ENCODE measurements around the gene LPIN1.
"Not testable (repeated sequence)": the region's sequence is repeated elsewhere in the genome, so short reads cannot be mapped to it uniquely, and the experiment has no call there.

LPIN1 gene

GRCh38 chr2:11732587-11732986, 13.8 kb upstream of the LPIN1 start:
- DNase-seq (ENCODE audit: low read depth, low spot score): no peak
- TF ChIP-seq, protein P1, sequence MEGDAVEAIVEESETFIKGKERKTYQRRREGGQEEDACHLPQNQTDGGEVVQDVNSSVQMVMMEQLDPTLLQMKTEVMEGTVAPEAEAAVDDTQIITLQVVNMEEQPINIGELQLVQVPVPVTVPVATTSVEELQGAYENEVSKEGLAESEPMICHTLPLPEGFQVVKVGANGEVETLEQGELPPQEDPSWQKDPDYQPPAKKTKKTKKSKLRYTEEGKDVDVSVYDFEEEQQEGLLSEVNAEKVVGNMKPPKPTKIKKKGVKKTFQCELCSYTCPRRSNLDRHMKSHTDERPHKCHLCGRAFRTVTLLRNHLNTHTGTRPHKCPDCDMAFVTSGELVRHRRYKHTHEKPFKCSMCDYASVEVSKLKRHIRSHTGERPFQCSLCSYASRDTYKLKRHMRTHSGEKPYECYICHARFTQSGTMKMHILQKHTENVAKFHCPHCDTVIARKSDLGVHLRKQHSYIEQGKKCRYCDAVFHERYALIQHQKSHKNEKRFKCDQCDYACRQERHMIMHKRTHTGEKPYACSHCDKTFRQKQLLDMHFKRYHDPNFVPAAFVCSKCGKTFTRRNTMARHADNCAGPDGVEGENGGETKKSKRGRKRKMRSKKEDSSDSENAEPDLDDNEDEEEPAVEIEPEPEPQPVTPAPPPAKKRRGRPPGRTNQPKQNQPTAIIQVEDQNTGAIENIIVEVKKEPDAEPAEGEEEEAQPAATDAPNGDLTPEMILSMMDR (IDR thresholded peaks at IDR 0.05; ENCODE audit: low read depth, low read length): no peak
- in situ Hi-C loops (cut with HindIII; ENCODE audit: low sequenced_read_pairs): no loop called here
- no peak overlapping the region for H3K4me3 ChIP-seq (ENCODE audit: low read depth, low read length)

DNA sequence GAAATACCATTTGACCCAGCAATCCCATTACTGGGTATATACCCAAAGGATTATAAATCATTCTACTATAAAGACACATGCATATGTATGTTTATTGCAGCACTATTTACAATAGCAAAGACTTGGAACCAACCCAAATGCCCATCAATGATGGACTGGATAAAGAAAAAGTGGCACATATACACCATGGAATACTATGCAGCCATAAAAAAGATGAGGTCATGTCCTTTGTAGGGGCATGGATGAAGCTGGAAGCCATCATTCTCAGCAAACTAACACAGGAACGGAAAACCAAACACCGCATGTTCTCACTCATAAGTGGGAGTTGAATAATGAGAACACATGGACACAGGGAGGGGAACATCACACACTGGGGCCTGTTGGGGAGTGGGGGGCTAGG, 8.6 kb upstream of the LPIN1 start:
- DNase-seq (ENCODE audit: low read depth, low spot score); in situ Hi-C loops (cut with HindIII; ENCODE audit: low sequenced_read_pairs); H3K4me3 ChIP-seq (ENCODE audit: low read depth, low read length): not testable (repeated sequence)

GRCh38 chr2:11738589-11739436, 7.6 kb upstream of the LPIN1 start:
- TF ChIP-seq, protein P1 (IDR thresholded peaks at IDR 0.05; ENCODE audit: low read depth, low read length): peak; percentile 75
- no peak overlapping the region for H3K4me3 ChIP-seq (ENCODE audit: low read depth, low read length)
- in situ Hi-C loops (cut with HindIII; ENCODE audit: low sequenced_read_pairs): no loop called here
- DNase-seq (ENCODE audit: low read depth, low spot score): peak; percentile 72

DNA sequence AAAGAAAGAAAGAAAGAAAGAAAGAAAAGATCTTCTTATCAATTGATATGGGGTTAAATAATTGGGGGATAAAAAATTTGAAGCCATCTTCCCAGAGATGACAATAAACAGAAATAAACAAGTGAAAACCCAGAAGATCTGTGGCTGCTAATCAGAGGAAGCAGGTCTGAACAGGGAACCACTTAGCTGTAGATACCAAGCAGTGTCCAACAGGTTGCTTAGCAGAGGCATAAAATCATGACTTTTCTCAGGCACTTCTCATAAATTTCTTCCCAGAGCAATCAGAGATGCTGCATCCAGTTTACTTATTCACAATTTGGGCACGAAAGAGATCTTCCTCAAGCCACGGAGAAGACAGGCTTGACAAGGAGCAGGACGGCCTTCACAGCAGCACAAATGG, 5.7 kb upstream of the LPIN1 start:
- TF ChIP-seq, protein P1 (IDR thresholded peaks at IDR 0.05; ENCODE audit: low read depth, low read length): no peak
- H3K4me3 ChIP-seq (ENCODE audit: low read depth, low read length): no peak overlapping the region
- in situ Hi-C loops (cut with HindIII; ENCODE audit: low sequenced_read_pairs): no loop called here
- DNase-seq (ENCODE audit: low read depth, low spot score): no peak

DNA sequence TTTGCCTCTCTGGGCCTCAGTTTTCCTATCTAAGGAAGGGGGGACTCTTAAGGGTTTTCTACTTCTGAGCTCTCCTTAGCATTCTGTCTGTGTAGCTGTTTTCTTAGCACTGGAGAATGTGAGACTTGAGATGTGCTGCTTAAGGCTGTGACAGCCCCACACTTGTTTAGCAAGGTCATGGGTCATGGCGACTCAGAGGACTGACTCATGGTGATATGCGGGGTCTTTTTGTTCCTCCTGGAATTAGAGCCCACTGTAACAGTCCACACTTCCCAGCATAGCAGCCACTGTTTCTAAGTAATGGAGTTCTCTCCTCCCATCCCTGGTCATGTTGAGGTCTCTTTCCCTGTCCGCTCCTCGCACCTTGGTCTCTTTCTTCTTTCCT, 4.1 kb upstream of the LPIN1 start:
- in situ Hi-C loops (cut with HindIII; ENCODE audit: low sequenced_read_pairs): no loop called here
- DNase-seq (ENCODE audit: low read depth, low spot score): no peak
- H3K4me3 ChIP-seq (ENCODE audit: low read depth, low read length): no peak overlapping the region
- TF ChIP-seq, protein P1 (IDR thresholded peaks at IDR 0.05; ENCODE audit: low read depth, low read length): no peak

DNA sequence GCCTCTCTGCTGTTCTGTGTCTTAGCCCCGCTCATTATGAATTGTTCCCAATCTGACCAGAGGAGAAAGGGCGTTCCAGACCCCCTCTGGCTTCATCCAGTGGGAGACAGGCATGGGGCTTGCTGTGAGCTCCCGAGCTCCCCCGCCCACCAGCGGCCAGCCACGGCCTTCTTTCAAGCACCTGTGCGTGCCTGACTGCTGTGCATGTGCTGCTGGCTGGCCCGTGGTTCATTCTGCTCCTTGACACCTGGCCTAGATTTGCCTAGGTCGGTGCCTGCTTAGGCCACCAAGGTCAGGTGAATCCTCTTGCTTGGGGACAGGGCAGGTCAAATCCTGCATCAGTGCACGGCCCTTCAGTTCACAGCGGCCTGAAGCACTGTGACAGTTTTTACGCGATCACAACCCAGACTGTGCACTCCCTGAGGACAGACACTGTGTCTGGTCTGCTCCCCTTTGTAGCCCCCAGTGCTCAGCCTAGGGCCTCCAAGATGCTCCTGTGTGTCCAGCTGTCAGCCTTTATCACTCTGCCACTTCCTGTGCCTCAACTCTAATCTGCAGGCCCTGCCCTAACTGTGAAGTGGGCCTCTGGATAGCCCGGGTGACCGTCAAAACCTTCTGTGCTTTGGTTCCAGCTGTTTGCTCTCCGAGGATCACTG, 3.6 kb upstream of the LPIN1 start:
- no peak for DNase-seq (ENCODE audit: low read depth, low spot score)
- in situ Hi-C loops (cut with HindIII; ENCODE audit: low sequenced_read_pairs): no loop called here
- H3K4me3 ChIP-seq (ENCODE audit: low read depth, low read length): no peak overlapping the region
- TF ChIP-seq, protein P1 (IDR thresholded peaks at IDR 0.05; ENCODE audit: low read depth, low read length): no peak

GRCh38 chr2:11743366-11743765, 3.1 kb upstream of the LPIN1 start:
- in situ Hi-C loops (cut with HindIII; ENCODE audit: low sequenced_read_pairs): no loop called here
- H3K4me3 ChIP-seq (ENCODE audit: low read depth, low read length): no peak overlapping the region
- no peak for DNase-seq (ENCODE audit: low read depth, low spot score)
- TF ChIP-seq, protein P1 (IDR thresholded peaks at IDR 0.05; ENCODE audit: low read depth, low read length): no peak

All from astrocyte of the spinal cord (primary cell).